OCI-LY7 (cell line): Measurements from ENCODE around the gene DOCK4. TPM values are rescaled to one million over a fixed set of nuclear protein-coding genes. Genes with fewer than 3 reads are reported as not detected.

Source experiments
- BruUV-seq: library from RNA; stranded (reverse); fragments of 400-500 nt; replicated peaks from 2 replicates; lab custom pipeline; 2021; lab: Mats Ljungman, UMichigan
- CTCF ChIA-PET: fragments of 300-600 bp; sonication (Branson Sonifier 250); formaldehyde crosslinking; loops from one replicate; lab custom pipeline; 2022; ENCODE audit warnings: antibody characterized with exemption; ENCODE audit not compliant: unreplicated experiment; lab: Charles Lee
- POLR2A ChIA-PET: fragments of 300-600 bp; sonication (Branson Sonifier 250); formaldehyde crosslinking; loops from one replicate; lab custom pipeline; 2022; ENCODE audit warnings: antibody characterized with exemption; lab: Charles Lee
- DNase-seq: peaks from one replicate; pipeline ENCODE4 v3.0.0-alpha.2; 2015; ENCODE audit warnings: low spot score
- H2AFZ ChIP-seq: fragments of 200-600 bp; sonication (generic), shearing (Covaris generic); 2 replicates; pipeline ENCODE4 v1.6.1; 2014; ENCODE audit warnings: mild to moderate bottlenecking, antibody characterized with exemption, low read length, moderate library complexity
- H3K27ac ChIP-seq: fragments of 200-600 bp; sonication (generic); 2 replicates; pipeline ENCODE4 v1.5.1; 2014; ENCODE audit warnings: mixed run types, low read depth, mild to moderate bottlenecking, moderate library complexity, low read length, inconsistent platforms; ENCODE audit not compliant: poor library complexity, severe bottlenecking
- H3K36me3 ChIP-seq: fragments of 200-600 bp; sonication (generic); 2 replicates; pipeline ENCODE4 v1.6.1; 2014; ENCODE audit warnings: mild to moderate bottlenecking, antibody characterized with exemption, low read length, moderate library complexity, mixed read lengths; ENCODE audit not compliant: insufficient read depth
- H3K4me1 ChIP-seq: fragments of 200-600 bp; sonication (generic); 2 replicates; pipeline ENCODE4 v1.5.1; 2014; ENCODE audit warnings: mild to moderate bottlenecking, low read length; ENCODE audit not compliant: insufficient read depth, poor library complexity, severe bottlenecking
- H3K4me2 ChIP-seq: fragments of 200-600 bp; sonication (generic); 2 replicates; pipeline ENCODE4 v1.6.1; 2014; ENCODE audit warnings: mild to moderate bottlenecking, low read length
- H3K4me3 ChIP-seq: fragments of 200-600 bp; sonication (generic); 2 replicates; pipeline ENCODE4 v1.5.1; 2014; ENCODE audit warnings: mild to moderate bottlenecking, low read depth, low read length; ENCODE audit not compliant: poor library complexity, severe bottlenecking
- H3K79me2 ChIP-seq: fragments of 200-600 bp; sonication (generic); 2 replicates; pipeline ENCODE4 v1.6.1; 2016; ENCODE audit warnings: low read depth, mild to moderate bottlenecking, low read length, moderate library complexity, mixed read lengths; ENCODE audit not compliant: insufficient read depth
- H3K9me2 ChIP-seq: fragments of 200-600 bp; sonication (generic); 2 replicates; pipeline ENCODE4 v1.6.1; 2016; ENCODE audit warnings: mild to moderate bottlenecking, low read length, mixed read lengths; ENCODE audit not compliant: insufficient read depth
- H3K9me3 ChIP-seq: fragments of 200-600 bp; sonication (generic); 2 replicates; pipeline ENCODE4 v1.6.1; 2014; ENCODE audit warnings: mild to moderate bottlenecking, mixed run types, low read length, mixed read lengths
- H4K20me1 ChIP-seq: fragments of 200-600 bp; sonication (generic); 2 replicates; pipeline ENCODE4 v1.6.1; 2014; ENCODE audit warnings: mild to moderate bottlenecking, antibody characterized with exemption, low read length, moderate library complexity, mixed read lengths; ENCODE audit not compliant: insufficient read depth
- EZH2phosphoT487 ChIP-seq: fragments of 200-600 bp; sonication (generic); IDR thresholded peaks from 2 replicates; pipeline ENCODE4 v1.6.1; 2018; ENCODE audit warnings: low read depth, borderline replicate concordance, mild to moderate bottlenecking, mixed run types, antibody characterized with exemption, low read length, moderate library complexity, mixed read lengths
- intact Hi-C: fragments of 100-400 bp; cut with micrococcal nuclease; formaldehyde crosslinking; loops from one replicate; pipeline ENCODE4 v1.10.0; 2022; ENCODE audit not compliant: unreplicated experiment
- total RNA-seq, 2 experiments: library from RNA; depleted of rRNA in 1 of 2; stranded (reverse); fragments of >200 nt in 1 of 2; shearing (Covaris generic) in 1 of 2; gene quantifications; 2 replicates each; pipeline ENCODE4 v1.2.3, GENCODE V29; 2014 to 2022
- TF ChIP-seq, protein P1 (sequence below): fragments of 200-600 bp; sonication (generic); conservative IDR thresholded peaks from 2 replicates; pipeline ENCODE4 v1.5.1; 2014; ENCODE audit warnings: mild to moderate bottlenecking, antibody characterized with exemption, low read length, moderate library complexity, mixed read lengths

Gene DOCK4
- total RNA-seq, 2 experiments from 2014 or later, result 0.91 to 4.9 TPM

DNA sequence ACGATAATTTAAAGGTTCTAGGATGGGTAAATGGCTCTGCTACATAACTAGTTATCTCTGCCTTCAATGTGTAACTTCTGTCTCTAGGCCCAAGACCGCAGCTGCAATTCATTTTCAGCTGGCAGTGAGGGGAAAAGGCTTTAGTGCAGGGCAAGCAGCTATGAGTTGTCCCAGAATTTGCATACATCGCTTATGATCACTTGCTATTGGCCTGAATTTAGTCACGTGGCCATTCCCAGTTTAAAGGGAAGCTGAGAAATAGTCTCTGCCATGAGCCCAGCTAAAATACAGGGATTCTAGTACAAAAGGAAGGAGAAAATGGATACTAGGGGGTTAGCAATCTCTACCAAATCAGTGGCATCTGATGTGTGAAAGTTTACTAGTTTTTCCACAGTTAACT is 498.1 kb downstream of the DOCK4 start:
- Histone ChIP-seq H3K9me2 (no peaks in the 10 kb centered on the region), H2AFZ (no peak overlapping the region), H3K4me2 (no peak overlapping the region), H3K4me3 (no peak overlapping the region), H3K9me3 (no peaks in the 10 kb centered on the region), H3K4me1 (no peaks in the 10 kb centered on the region), H3K36me3 (no peaks in the 10 kb centered on the region), H3K79me2 (no peaks in the 10 kb centered on the region), H3K27ac (no peak overlapping the region), H4K20me1 (no peaks in the 10 kb centered on the region)
- ChIA-PET POLR2A (interaction anchor here (0.7 to 1.2 kb wide), 3 partner anchors 19 to 1867 kb away, joined by 3 to 6 read pairs (median 3); no protein-coding TSS in a partner anchor), CTCF (no interaction called here)
- DNase-seq, result no peak
- intact Hi-C loops, result no loop called here
- TF ChIP-seq, protein P1, sequence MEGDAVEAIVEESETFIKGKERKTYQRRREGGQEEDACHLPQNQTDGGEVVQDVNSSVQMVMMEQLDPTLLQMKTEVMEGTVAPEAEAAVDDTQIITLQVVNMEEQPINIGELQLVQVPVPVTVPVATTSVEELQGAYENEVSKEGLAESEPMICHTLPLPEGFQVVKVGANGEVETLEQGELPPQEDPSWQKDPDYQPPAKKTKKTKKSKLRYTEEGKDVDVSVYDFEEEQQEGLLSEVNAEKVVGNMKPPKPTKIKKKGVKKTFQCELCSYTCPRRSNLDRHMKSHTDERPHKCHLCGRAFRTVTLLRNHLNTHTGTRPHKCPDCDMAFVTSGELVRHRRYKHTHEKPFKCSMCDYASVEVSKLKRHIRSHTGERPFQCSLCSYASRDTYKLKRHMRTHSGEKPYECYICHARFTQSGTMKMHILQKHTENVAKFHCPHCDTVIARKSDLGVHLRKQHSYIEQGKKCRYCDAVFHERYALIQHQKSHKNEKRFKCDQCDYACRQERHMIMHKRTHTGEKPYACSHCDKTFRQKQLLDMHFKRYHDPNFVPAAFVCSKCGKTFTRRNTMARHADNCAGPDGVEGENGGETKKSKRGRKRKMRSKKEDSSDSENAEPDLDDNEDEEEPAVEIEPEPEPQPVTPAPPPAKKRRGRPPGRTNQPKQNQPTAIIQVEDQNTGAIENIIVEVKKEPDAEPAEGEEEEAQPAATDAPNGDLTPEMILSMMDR, result no peak
- TF ChIP-seq EZH2phosphoT487, result no peak
- BruUV-seq, result no TSS peak

DNA sequence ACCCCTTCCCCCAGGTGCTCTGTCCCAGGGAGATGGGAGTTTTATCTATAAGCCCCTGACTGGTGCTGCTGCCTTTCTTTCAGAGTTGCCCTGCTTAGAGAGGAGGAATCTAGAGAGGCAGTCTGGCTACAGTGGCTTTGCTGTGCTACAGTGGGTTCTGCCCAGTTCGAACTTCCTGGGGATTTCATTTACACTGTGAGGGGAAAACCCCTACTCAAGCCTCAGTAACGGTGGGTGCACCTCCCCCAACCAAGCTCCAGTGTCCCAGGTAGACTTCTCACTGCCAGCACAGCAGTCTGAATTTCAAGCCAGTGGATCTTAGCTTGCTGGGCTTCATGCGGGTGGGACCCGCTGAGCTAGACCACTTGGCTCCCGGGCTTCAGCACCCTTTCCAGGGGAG is 500.4 kb downstream of the DOCK4 start:
- intact Hi-C loops, result no loop called here
- H4K20me1 ChIP-seq, result no peaks in the 10 kb centered on the region
- ChIA-PET POLR2A (no interaction called here), CTCF (no interaction called here)
- no peaks in the 10 kb centered on the region for H3K79me2 ChIP-seq
- no peak overlapping the region for H2AFZ ChIP-seq
- BruUV-seq, result no TSS peak
- no peaks in the 10 kb centered on the region for H3K36me3 ChIP-seq
- no peak overlapping the region for H3K4me3 ChIP-seq
- no peaks in the 10 kb centered on the region for H3K4me1 ChIP-seq
- no peak overlapping the region for H3K27ac ChIP-seq
- DNase-seq, result no peak
- H3K9me3 ChIP-seq, result no peaks in the 10 kb centered on the region
- no peak for TF ChIP-seq EZH2phosphoT487
- H3K9me2 ChIP-seq, result no peaks in the 10 kb centered on the region
- H3K4me2 ChIP-seq, result no peak overlapping the region

GRCh38 chr7:111697771-111698170 is 508.4 kb downstream of the DOCK4 start:
- H3K4me3 ChIP-seq, result no peak overlapping the region
- DNase-seq, result no peak
- BruUV-seq, result no TSS peak
- no peak overlapping the region for H3K4me2 ChIP-seq
- no peaks in the 10 kb centered on the region for H4K20me1 ChIP-seq
- TF ChIP-seq, protein P1, result no peak
- no peak for TF ChIP-seq EZH2phosphoT487
- no peak overlapping the region for H2AFZ ChIP-seq
- no peaks in the 10 kb centered on the region for H3K9me2 ChIP-seq
- H3K4me1 ChIP-seq, result no peaks in the 10 kb centered on the region
- ChIA-PET POLR2A (no interaction called here), CTCF (no interaction called here)
- no peak overlapping the region for H3K27ac ChIP-seq
- no peaks in the 10 kb centered on the region for H3K9me3 ChIP-seq
- intact Hi-C loops, result no loop called here
- H3K79me2 ChIP-seq, result no peaks in the 10 kb centered on the region
- H3K36me3 ChIP-seq, result no peaks in the 10 kb centered on the region
